Spinal cord (tissue), 10 donors: ENCODE data around the gene IGSF3. TPM values are rescaled to one million over a fixed set of nuclear protein-coding genes. Genes with fewer than 3 reads are reported as not detected.

Experiments
- DNase-seq, 6 donors: peaks; one replicate each; pipeline versions ENCODE4 v3.0.0 to v3.0.0-alpha.2; 2013 to 2015; ENCODE audit warnings: low spot score in 6 of 6, low read depth in 4 of 6
- H3K27ac ChIP-seq: one replicate; pipeline ENCODE4 v1.5.1; 2013; ENCODE audit warnings: low read depth, low read length, control low read depth
- H3K27me3 ChIP-seq: one replicate; pipeline ENCODE4 v1.6.1; 2013; ENCODE audit warnings: low read length; ENCODE audit not compliant: control insufficient read depth, insufficient read depth
- H3K36me3 ChIP-seq: one replicate; pipeline ENCODE4 v1.6.1; 2013; ENCODE audit warnings: low read length; ENCODE audit not compliant: control insufficient read depth, insufficient read depth
- H3K4me1 ChIP-seq: one replicate; pipeline ENCODE4 v1.6.1; 2013; ENCODE audit warnings: low read length; ENCODE audit not compliant: control insufficient read depth, insufficient read depth
- H3K4me3 ChIP-seq: one replicate; pipeline ENCODE4 v1.5.1; 2013; ENCODE audit warnings: low read depth, low read length, control low read depth
- H3K9me3 ChIP-seq: one replicate; pipeline ENCODE4 v1.6.1; 2013; ENCODE audit warnings: low read length; ENCODE audit not compliant: control insufficient read depth, insufficient read depth
- WGBS: methylation state at CpG from one replicate; pipeline ENCODE4 v1.1.5; 2013; ENCODE audit warnings: missing lambda C conversion rate; ENCODE audit not compliant: insufficient coverage; 5-methylcytosine and 5-hydroxymethylcytosine counted together
- polyA plus RNA-seq, 2 donors: library from polyadenylated mRNA; unstranded; fragments of 120-200 nt; gene quantifications; one replicate each; pipeline ENCODE4 v1.2.1, GENCODE V29; 2013; ENCODE audit not compliant: insufficient read length in 2 of 2
- total RNA-seq, 2 donors: library from RNA; depleted of rRNA in 1 of 2; stranded (reverse); fragments of 120-200 nt in 1 of 2; fragments of >200 nt in 1 of 2; gene quantifications; one replicate each; pipeline versions ENCODE4 v1.2.3 to v1.2.4, GENCODE V29; 2013 to 2014
- donor health status: healthy.

The IGSF3 gene
- total and polyA plus RNA-seq, 4 donors = 25.7 to 52.4 (median 45.3) TPM

- H3K4me1 ChIP-seq = peaks cover 27% of the 10 kb centered on the region
- H3K27ac ChIP-seq = peak overlapping the region; percentile 19
- H3K27me3 ChIP-seq = no peaks in the 10 kb centered on the region
- H3K36me3 ChIP-seq = no peaks in the 10 kb centered on the region
- 0% methylated on average over 1 of the region's 3 CpGs for WGBS
- no peaks in the 10 kb centered on the region for H3K9me3 ChIP-seq
- peak in 2 of 6 donors; percentile 78 to 96 for DNase-seq
- H3K4me3 ChIP-seq = no peak overlapping the region
These were observed 23.4 kb upstream of the IGSF3 start for GRCh38 chr1:116690849-116691406.

GRCh38 chr1:116690396-116690848 lies 22.9 kb upstream of the IGSF3 start:
- Histone ChIP-seq H3K4me1 (peaks cover 27% of the 10 kb centered on the region), H3K27ac (peak overlapping the region; percentile 17), H3K4me3 (no peak overlapping the region), H3K9me3 (no peaks in the 10 kb centered on the region), H3K36me3 (no peaks in the 10 kb centered on the region), H3K27me3 (no peaks in the 10 kb centered on the region)
- peak in 1 of 6 donors; percentile 44 for DNase-seq
- 0% methylated on average over 1 of the region's 2 CpGs for WGBS

GRCh38 chr1:116686723-116687352 lies 19.3 kb upstream of the IGSF3 start:
- no peaks in the 10 kb centered on the region for H3K36me3 ChIP-seq
- H3K4me1 ChIP-seq = peaks cover 15% of the 10 kb centered on the region
- WGBS = 80% methylated on average over 1 of the region's 4 CpGs
- DNase-seq = no peak
- no peaks in the 10 kb centered on the region for H3K9me3 ChIP-seq
- H3K4me3 ChIP-seq = no peak overlapping the region
- H3K27me3 ChIP-seq = peaks cover 2% of the 10 kb centered on the region
- H3K27ac ChIP-seq = no peak overlapping the region

- H3K27ac ChIP-seq = no peak overlapping the region
- no peak overlapping the region for H3K4me3 ChIP-seq
- WGBS = 97% methylated on average over 3 of the region's 7 CpGs
- H3K36me3 ChIP-seq = no peaks in the 10 kb centered on the region
- no peaks in the 10 kb centered on the region for H3K9me3 ChIP-seq
- H3K27me3 ChIP-seq = peaks cover 2% of the 10 kb centered on the region
- peaks cover 9% of the 10 kb centered on the region for H3K4me1 ChIP-seq
- DNase-seq = no peak
These were observed 18.6 kb upstream of the IGSF3 start for GRCh38 chr1:116686175-116686574.

- no peak for DNase-seq
- 67% methylated on average over 2 of the region's 2 CpGs for WGBS
These were observed 17.0 kb upstream of the IGSF3 start for GRCh38 chr1:116684575-116684974.

GRCh38 chr1:116682641-116683221 lies 15.2 kb upstream of the IGSF3 start:
- Histone ChIP-seq H3K9me3 (no peaks in the 10 kb centered on the region), H3K36me3 (no peaks in the 10 kb centered on the region), H3K4me3 (no peak overlapping the region), H3K27me3 (peaks cover 6% of the 10 kb centered on the region), H3K4me1 (peaks cover 10% of the 10 kb centered on the region), H3K27ac (no peak overlapping the region)
- WGBS = 90% methylated on average over 1 of the region's 4 CpGs
- DNase-seq = no peak

More at GRCh38 chr1:116684575-116684974, 17.0 kb upstream of the IGSF3 start:
- H3K36me3 ChIP-seq = no peaks in the 10 kb centered on the region
- H3K9me3 ChIP-seq = no peaks in the 10 kb centered on the region
- H3K4me1 ChIP-seq = peaks cover 6% of the 10 kb centered on the region
- H3K4me3 ChIP-seq = no peak overlapping the region
- no peak overlapping the region for H3K27ac ChIP-seq
- H3K27me3 ChIP-seq = peaks cover 6% of the 10 kb centered on the region

- H3K27me3 ChIP-seq = peaks cover 8% of the 10 kb centered on the region
- no CpG with 5 or more reads among the region's 1 CpG for WGBS
- H3K4me3 ChIP-seq = no peak overlapping the region
- DNase-seq = no peak
- peaks cover 7% of the 10 kb centered on the region for H3K4me1 ChIP-seq
- no peaks in the 10 kb centered on the region for H3K36me3 ChIP-seq
- no peak overlapping the region for H3K27ac ChIP-seq
- no peaks in the 10 kb centered on the region for H3K9me3 ChIP-seq
These were observed 13.9 kb upstream of the IGSF3 start for GRCh38 chr1:116681343-116681899.

- 87% methylated on average over 4 of the region's 4 CpGs for WGBS
- Histone ChIP-seq H3K27me3 (peaks cover 8% of the 10 kb centered on the region), H3K36me3 (no peaks in the 10 kb centered on the region), H3K9me3 (no peaks in the 10 kb centered on the region), H3K4me3 (no peak overlapping the region), H3K27ac (no peak overlapping the region), H3K4me1 (peaks cover 7% of the 10 kb centered on the region)
- no peak for DNase-seq
These were observed 13.2 kb upstream of the IGSF3 start for GRCh38 chr1:116680752-116681151.

GRCh38 chr1:116679828-116680628 lies 12.5 kb upstream of the IGSF3 start:
- no peak overlapping the region for H3K27ac ChIP-seq
- H3K9me3 ChIP-seq = no peaks in the 10 kb centered on the region
- peaks cover 7% of the 10 kb centered on the region for H3K4me1 ChIP-seq
- H3K36me3 ChIP-seq = no peaks in the 10 kb centered on the region
- WGBS = 86% methylated on average over 3 of the region's 4 CpGs
- no peak overlapping the region for H3K4me3 ChIP-seq
- peaks cover 8% of the 10 kb centered on the region for H3K27me3 ChIP-seq
- DNase-seq = no peak
